Parathyroid adenoma (tissue), 2 donors: ENCODE results near the gene JPH2.

Experiments
- H2AFZ ChIP-seq: fragments of 300-600 bp; sonication (generic); one replicate; pipeline ENCODE4 v1.7.0; 2017; ENCODE audit warnings: antibody characterized with exemption, mild to moderate bottlenecking
- H3K27ac ChIP-seq: fragments of 300-600 bp; sonication (generic); one replicate; pipeline ENCODE4 v1.7.0; 2017
- H3K27me3 ChIP-seq: fragments of 300-600 bp; sonication (generic); one replicate; pipeline ENCODE4 v1.7.0; 2017; ENCODE audit warnings: low read length; ENCODE audit not compliant: control insufficient read depth, insufficient read depth
- H3K36me3 ChIP-seq: fragments of 300-600 bp; sonication (generic); one replicate; pipeline ENCODE4 v1.7.0; 2017; ENCODE audit warnings: low read length; ENCODE audit not compliant: control insufficient read depth, insufficient read depth
- H3K4me1 ChIP-seq: fragments of 300-600 bp; sonication (generic); one replicate; pipeline ENCODE4 v1.7.0; 2017; ENCODE audit warnings: control low read depth
- H3K4me2 ChIP-seq: fragments of 300-600 bp; sonication (generic); one replicate; pipeline ENCODE4 v1.7.0; 2017; ENCODE audit warnings: low read length
- H3K4me3 ChIP-seq: fragments of 300-600 bp; sonication (generic); one replicate; pipeline ENCODE4 v1.7.0; 2017; ENCODE audit warnings: low read depth, low read length
- H3K79me2 ChIP-seq: fragments of 300-600 bp; sonication (generic); one replicate; pipeline ENCODE4 v1.7.0; 2017; ENCODE audit warnings: control low read depth
- H3K9ac ChIP-seq: fragments of 300-600 bp; sonication (generic); one replicate; pipeline ENCODE4 v1.7.0; 2017; ENCODE audit warnings: mild to moderate bottlenecking
- H3K9me3 ChIP-seq: fragments of 300-600 bp; sonication (generic); one replicate; pipeline ENCODE4 v1.7.0; 2017; ENCODE audit warnings: low read length; ENCODE audit not compliant: control insufficient read depth
- TF ChIP-seq, protein P1 (sequence below): fragments of 300-600 bp; sonication (generic); IDR thresholded peaks from one replicate; pipeline ENCODE4 v1.7.0; 2017; ENCODE audit warnings: antibody characterized with exemption, mild to moderate bottlenecking
- donor health status: primary hyperparathyroidism.

Gene JPH2

DNA sequence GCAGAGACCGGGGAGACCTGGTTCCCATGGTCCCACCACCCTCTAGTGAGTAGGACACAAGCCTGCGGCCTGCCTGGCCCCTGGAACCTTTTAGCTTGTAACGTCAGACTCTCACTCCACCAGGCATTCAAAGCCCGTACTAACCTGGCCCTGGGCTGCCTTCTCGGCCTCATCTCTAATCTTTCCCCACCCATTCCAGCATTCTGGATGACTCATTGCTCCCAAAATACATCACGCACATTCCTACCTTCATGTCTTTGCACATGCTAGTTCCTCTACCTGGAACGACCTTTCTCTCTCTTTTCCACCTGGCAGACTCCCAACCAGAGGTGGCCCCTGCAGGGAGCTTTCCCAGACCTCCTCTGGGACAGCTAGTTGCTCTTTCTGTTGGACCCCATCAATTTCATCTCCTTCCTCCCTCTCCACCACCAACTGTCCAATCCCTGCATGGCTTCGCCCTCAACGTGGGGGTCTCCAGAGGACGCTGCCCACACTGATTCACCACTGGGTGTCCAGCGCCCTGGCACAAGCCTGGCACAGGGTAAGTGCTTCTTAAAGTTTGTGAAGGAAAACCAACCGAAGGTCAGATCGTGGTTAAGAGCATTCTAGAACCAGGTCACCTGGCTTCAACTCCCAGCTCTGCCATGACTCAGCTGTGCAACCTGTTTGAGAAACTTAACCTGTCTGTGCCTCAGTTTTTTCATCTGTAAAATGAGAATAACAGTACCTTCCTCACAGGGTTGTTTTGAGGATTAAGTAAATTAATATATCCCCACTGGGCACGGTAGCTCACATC, 35.2 kb downstream of the JPH2 start:
- TF ChIP-seq, protein P1, sequence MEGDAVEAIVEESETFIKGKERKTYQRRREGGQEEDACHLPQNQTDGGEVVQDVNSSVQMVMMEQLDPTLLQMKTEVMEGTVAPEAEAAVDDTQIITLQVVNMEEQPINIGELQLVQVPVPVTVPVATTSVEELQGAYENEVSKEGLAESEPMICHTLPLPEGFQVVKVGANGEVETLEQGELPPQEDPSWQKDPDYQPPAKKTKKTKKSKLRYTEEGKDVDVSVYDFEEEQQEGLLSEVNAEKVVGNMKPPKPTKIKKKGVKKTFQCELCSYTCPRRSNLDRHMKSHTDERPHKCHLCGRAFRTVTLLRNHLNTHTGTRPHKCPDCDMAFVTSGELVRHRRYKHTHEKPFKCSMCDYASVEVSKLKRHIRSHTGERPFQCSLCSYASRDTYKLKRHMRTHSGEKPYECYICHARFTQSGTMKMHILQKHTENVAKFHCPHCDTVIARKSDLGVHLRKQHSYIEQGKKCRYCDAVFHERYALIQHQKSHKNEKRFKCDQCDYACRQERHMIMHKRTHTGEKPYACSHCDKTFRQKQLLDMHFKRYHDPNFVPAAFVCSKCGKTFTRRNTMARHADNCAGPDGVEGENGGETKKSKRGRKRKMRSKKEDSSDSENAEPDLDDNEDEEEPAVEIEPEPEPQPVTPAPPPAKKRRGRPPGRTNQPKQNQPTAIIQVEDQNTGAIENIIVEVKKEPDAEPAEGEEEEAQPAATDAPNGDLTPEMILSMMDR, result no peak
- Histone ChIP-seq H3K27ac (no peak overlapping the region), H3K27me3 (no peaks in the 10 kb centered on the region), H3K4me3 (no peak overlapping the region), H3K4me2 (no peak overlapping the region), H3K9me3 (no peaks in the 10 kb centered on the region), H3K79me2 (no peaks in the 10 kb centered on the region), H3K36me3 (no peaks in the 10 kb centered on the region), H3K9ac (no peak overlapping the region), H2AFZ (no peak overlapping the region), H3K4me1 (no peaks in the 10 kb centered on the region)

DNA sequence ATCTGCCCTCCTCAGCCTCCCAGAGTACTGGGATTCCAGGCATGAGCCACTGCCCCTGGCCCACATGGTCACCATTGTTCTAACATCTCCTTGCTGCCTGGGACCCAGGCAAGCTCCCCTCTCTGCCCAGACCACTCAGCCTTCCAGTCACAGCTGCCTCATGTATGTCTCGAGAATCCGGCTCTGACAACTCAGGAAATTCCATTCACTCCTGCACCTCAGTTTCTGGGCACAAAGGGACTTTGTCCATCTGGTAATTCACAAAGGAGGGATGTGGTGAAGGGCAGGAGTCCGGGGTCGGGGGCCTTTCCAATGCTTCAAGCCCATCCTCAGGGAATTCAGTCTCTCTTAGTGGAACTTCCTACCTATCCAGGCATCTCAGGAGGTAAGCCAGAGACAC, 40.7 kb downstream of the JPH2 start:
- Histone ChIP-seq H3K4me2 (no peak overlapping the region), H3K4me1 (no peaks in the 10 kb centered on the region), H3K4me3 (no peak overlapping the region), H3K79me2 (no peaks in the 10 kb centered on the region), H3K27ac (no peak overlapping the region), H3K9ac (no peak overlapping the region), H3K27me3 (no peaks in the 10 kb centered on the region), H3K36me3 (no peaks in the 10 kb centered on the region), H2AFZ (no peak overlapping the region), H3K9me3 (no peaks in the 10 kb centered on the region)
- TF ChIP-seq, protein P1, result no peak

DNA sequence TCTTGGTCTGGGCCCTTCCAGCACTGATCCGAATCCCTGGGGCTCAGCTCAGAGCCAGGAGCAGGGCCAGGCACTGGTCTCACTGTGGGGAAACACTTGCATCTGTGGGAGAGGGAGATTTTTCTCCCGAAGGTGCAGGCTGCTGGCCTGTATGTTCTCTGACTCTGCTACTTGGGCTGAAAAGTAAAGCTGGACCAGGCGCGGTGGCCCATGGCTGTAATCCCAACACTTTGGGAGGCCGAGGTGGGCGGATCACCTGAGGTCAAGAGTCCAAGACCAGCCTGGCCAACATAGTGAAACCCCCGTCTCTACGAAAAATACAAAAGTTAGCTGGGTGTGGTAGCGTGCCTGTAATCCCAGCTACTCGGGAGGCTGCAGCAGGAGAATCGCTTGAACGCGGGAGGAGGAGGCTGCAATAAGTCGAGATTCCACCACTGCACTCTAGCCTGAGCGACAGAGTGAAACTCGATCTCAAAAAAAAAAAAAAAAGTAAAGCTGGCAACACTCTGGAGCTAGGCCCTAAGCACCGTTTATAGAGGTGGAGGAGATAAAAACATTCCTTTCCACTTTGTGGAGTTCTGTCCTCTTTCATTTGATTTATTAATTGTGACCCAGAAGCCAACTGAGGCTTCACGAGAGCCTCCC, 41.7 kb downstream of the JPH2 start:
- Histone ChIP-seq H2AFZ (no peak overlapping the region), H3K4me3 (no peak overlapping the region), H3K79me2 (no peaks in the 10 kb centered on the region), H3K4me2 (no peak overlapping the region), H3K9me3 (no peaks in the 10 kb centered on the region), H3K27ac (no peak overlapping the region), H3K9ac (no peak overlapping the region), H3K27me3 (no peaks in the 10 kb centered on the region), H3K4me1 (no peaks in the 10 kb centered on the region), H3K36me3 (no peaks in the 10 kb centered on the region)
- TF ChIP-seq, protein P1, result no peak

DNA sequence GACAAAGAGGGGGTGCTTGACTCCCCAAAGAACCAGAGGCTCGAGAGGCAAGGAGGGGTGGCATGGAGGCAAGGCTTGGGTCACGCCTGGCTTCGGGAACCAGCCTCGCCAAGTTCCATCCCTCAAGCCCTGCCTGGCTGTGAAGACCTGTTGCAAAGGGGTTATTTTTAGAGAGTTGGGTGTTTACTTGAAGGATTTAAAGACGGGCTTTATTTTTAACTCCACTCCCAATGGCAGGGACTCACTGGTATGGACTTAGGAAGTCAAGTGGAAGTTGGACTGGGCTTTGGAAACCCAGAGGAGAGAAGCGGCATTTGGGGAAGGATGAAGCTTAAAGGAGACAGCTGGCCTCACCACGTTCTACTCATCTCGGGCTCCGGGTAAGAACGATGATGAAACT, 43.1 kb downstream of the JPH2 start:
- Histone ChIP-seq H2AFZ (no peak overlapping the region), H3K4me3 (no peak overlapping the region), H3K27me3 (no peaks in the 10 kb centered on the region), H3K4me1 (no peaks in the 10 kb centered on the region), H3K27ac (no peak overlapping the region), H3K9ac (no peak overlapping the region), H3K79me2 (no peaks in the 10 kb centered on the region), H3K9me3 (no peaks in the 10 kb centered on the region), H3K36me3 (no peaks in the 10 kb centered on the region), H3K4me2 (no peak overlapping the region)
- TF ChIP-seq, protein P1, result no peak
